Measurements from ENCODE around the gene PLEKHM2. TPM values are rescaled to one million over a fixed set of nuclear protein-coding genes. Genes with fewer than 3 reads are reported as not detected.
"Not testable (repeated sequence)": the region's sequence is repeated elsewhere in the genome, so short reads cannot be mapped to it uniquely, and the experiment has no call there.

The PLEKHM2 gene
- total RNA-seq, 1 experiment from 2014 or later, result 53.9 TPM

- no peak for TF ChIP-seq CTCF (conservative IDR thresholded peaks at IDR 0.05; ENCODE audit: low read depth, low read length)
- TF ChIP-seq EZH2 (IDR thresholded peaks at IDR 0.05; ENCODE audit: borderline replicate concordance, low read depth, low read length, poor library complexity, severe bottlenecking), result no peak
- BruUV-seq (replicated peaks), result no TSS peak
- no peaks in the 10 kb centered on the region for H3K36me3 ChIP-seq (ENCODE audit: insufficient read depth, low read length, poor library complexity, severe bottlenecking)
- DNase-seq (ENCODE audit: low spot score), result no peak
- H3K27ac ChIP-seq (ENCODE audit: low read depth, low read length, poor library complexity, severe bottlenecking), result no peak overlapping the region
- intact Hi-C loops (cut with micrococcal nuclease; ENCODE audit: unreplicated experiment), result no loop called here
- no peaks in the 10 kb centered on the region for H3K27me3 ChIP-seq (replicated peaks; ENCODE audit: insufficient read depth, low read depth, low read length, poor library complexity)
- CTCF ChIA-PET, result no interaction called here
- POLR2A ChIA-PET (ENCODE audit: low non-redundant PET), result no interaction called here
- H3K9me3 ChIP-seq (ENCODE audit: low read depth, low read length, poor library complexity, severe bottlenecking), result no peaks in the 10 kb centered on the region
- H3K4me1 ChIP-seq (ENCODE audit: insufficient read depth, low read length, poor library complexity, severe bottlenecking), result no peaks in the 10 kb centered on the region
- H3K4me3 ChIP-seq (ENCODE audit: low read depth, low read length, poor library complexity, severe bottlenecking), result no peak overlapping the region
These were observed 9.3 kb downstream of the PLEKHM2 start for GRCh38 chr1:15693371-15693770.

GRCh38 chr1:15696956-15697521, 12.9 kb downstream of the PLEKHM2 start:
- no peaks in the 10 kb centered on the region for H3K9me3 ChIP-seq (ENCODE audit: low read depth, low read length, poor library complexity, severe bottlenecking)
- BruUV-seq (replicated peaks), result no TSS peak
- CTCF ChIA-PET, result no interaction called here
- intact Hi-C loops (cut with micrococcal nuclease; ENCODE audit: unreplicated experiment), result no loop called here
- H3K27ac ChIP-seq (ENCODE audit: low read depth, low read length, poor library complexity, severe bottlenecking), result no peak overlapping the region
- H3K27me3 ChIP-seq (replicated peaks; ENCODE audit: insufficient read depth, low read depth, low read length, poor library complexity), result no peaks in the 10 kb centered on the region
- TF ChIP-seq CTCF (conservative IDR thresholded peaks at IDR 0.05; ENCODE audit: low read depth, low read length), result no peak
- no peak for TF ChIP-seq EZH2 (IDR thresholded peaks at IDR 0.05; ENCODE audit: borderline replicate concordance, low read depth, low read length, poor library complexity, severe bottlenecking)
- H3K4me1 ChIP-seq (ENCODE audit: insufficient read depth, low read length, poor library complexity, severe bottlenecking), result no peaks in the 10 kb centered on the region
- no peaks in the 10 kb centered on the region for H3K36me3 ChIP-seq (ENCODE audit: insufficient read depth, low read length, poor library complexity, severe bottlenecking)
- no peak overlapping the region for H3K4me3 ChIP-seq (ENCODE audit: low read depth, low read length, poor library complexity, severe bottlenecking)
- DNase-seq (ENCODE audit: low spot score), result no peak
- POLR2A ChIA-PET (ENCODE audit: low non-redundant PET), result no interaction called here

GRCh38 chr1:15698201-15698600, 14.1 kb downstream of the PLEKHM2 start:
- no TSS peak for BruUV-seq (replicated peaks)
- Histone ChIP-seq H3K4me1 (ENCODE audit: insufficient read depth, low read length, poor library complexity, severe bottlenecking) (peaks cover 3% of the 10 kb centered on the region), H3K27ac (ENCODE audit: low read depth, low read length, poor library complexity, severe bottlenecking) (no peak overlapping the region), H3K36me3 (ENCODE audit: insufficient read depth, low read length, poor library complexity, severe bottlenecking) (no peaks in the 10 kb centered on the region), H3K27me3 (replicated peaks; ENCODE audit: insufficient read depth, low read depth, low read length, poor library complexity) (no peaks in the 10 kb centered on the region), H3K4me3 (ENCODE audit: low read depth, low read length, poor library complexity, severe bottlenecking) (no peak overlapping the region), H3K9me3 (ENCODE audit: low read depth, low read length, poor library complexity, severe bottlenecking) (no peaks in the 10 kb centered on the region)
- POLR2A ChIA-PET (ENCODE audit: low non-redundant PET), result no interaction called here
- no peak for DNase-seq (ENCODE audit: low spot score)
- CTCF ChIA-PET, result no interaction called here
- intact Hi-C loops (cut with micrococcal nuclease; ENCODE audit: unreplicated experiment), result no loop called here
- TF ChIP-seq CTCF (conservative IDR thresholded peaks at IDR 0.05; ENCODE audit: low read depth, low read length), result no peak
- TF ChIP-seq EZH2 (IDR thresholded peaks at IDR 0.05; ENCODE audit: borderline replicate concordance, low read depth, low read length, poor library complexity, severe bottlenecking), result no peak

- CTCF ChIA-PET; H3K27ac ChIP-seq (ENCODE audit: low read depth, low read length, poor library complexity, severe bottlenecking); H3K4me1 ChIP-seq (ENCODE audit: insufficient read depth, low read length, poor library complexity, severe bottlenecking); H3K4me3 ChIP-seq (ENCODE audit: low read depth, low read length, poor library complexity, severe bottlenecking); H3K9me3 ChIP-seq (ENCODE audit: low read depth, low read length, poor library complexity, severe bottlenecking); BruUV-seq (replicated peaks); POLR2A ChIA-PET (ENCODE audit: low non-redundant PET); DNase-seq (ENCODE audit: low spot score); intact Hi-C loops (cut with micrococcal nuclease; ENCODE audit: unreplicated experiment); H3K36me3 ChIP-seq (ENCODE audit: insufficient read depth, low read length, poor library complexity, severe bottlenecking); H3K27me3 ChIP-seq (replicated peaks; ENCODE audit: insufficient read depth, low read depth, low read length, poor library complexity): not testable (repeated sequence)
These were observed 15.2 kb downstream of the PLEKHM2 start for GRCh38 chr1:15699321-15699720.

Data from A673 (cell line).